Measurements from ENCODE around the gene STK11IP.

STK11IP gene

DNA sequence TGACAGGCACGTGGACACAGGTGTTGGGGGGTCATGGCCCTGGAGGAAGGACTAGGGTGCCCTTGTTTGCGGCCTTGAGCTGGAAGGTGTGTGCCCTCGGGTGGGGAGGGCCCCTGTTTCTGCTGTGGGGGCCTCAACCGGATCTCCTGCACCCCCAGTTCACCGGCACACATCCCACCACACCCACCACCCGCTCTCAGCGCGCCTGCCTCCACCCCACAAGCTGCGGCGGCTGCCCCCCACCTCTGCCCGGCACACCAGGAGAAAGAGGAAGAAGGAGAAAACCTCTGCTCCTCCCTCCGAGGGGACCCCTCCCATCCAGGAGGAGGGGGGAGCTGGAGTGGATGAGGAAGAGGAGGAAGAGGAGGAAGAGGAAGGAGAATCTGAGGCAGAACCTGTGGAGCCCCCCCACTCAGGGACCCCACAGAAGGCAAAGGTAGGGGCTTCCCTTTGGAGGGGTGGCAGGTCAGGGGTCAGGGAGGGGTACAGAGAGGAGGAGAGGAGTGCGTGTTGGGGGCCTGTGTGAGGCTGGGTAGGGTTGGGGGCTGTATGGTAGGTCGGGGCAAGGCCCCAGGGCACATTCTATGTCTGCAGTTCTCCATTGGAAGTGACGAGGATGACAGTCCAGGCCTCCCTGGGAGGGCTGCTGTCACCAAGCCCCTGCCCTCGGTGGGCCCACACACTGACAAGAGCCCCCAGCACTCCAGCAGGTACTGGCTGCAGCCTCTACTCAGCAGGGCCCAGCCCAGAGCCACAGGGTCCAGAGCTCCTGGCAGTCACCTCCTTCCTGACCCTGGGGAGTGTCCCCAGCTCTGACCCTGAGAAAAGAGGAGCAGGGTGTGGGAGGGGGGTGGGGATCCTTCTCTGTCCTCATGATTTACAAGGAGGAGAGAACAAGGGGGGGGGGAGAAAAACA, 31.6 kb downstream of the STK11IP start:
- Histone ChIP-seq H3K36me3 (ENCODE audit: control insufficient read depth, insufficient read depth, low read length) (no peaks in the 10 kb centered on the region), H3K4me1 (ENCODE audit: control insufficient read depth, insufficient read depth, low read length) (peaks cover 4% of the 10 kb centered on the region), H3K27me3 (ENCODE audit: control insufficient read depth, insufficient read depth, low read length) (peaks cover 33% of the 10 kb centered on the region), H3K9me3 (ENCODE audit: control insufficient read depth, low read length) (no peaks in the 10 kb centered on the region), H3K9ac (ENCODE audit: low read length) (no peak overlapping the region), H3K4me3 (ENCODE audit: low read length) (no peak overlapping the region)

GRCh38 chr2:219629976-219630695, 32.5 kb downstream of the STK11IP start:
- Histone ChIP-seq H3K36me3 (ENCODE audit: control insufficient read depth, insufficient read depth, low read length) (no peaks in the 10 kb centered on the region), H3K4me1 (ENCODE audit: control insufficient read depth, insufficient read depth, low read length) (peaks cover 4% of the 10 kb centered on the region), H3K27me3 (ENCODE audit: control insufficient read depth, insufficient read depth, low read length) (peaks cover 33% of the 10 kb centered on the region), H3K9ac (ENCODE audit: low read length) (no peak overlapping the region), H3K4me3 (ENCODE audit: low read length) (no peak overlapping the region), H3K9me3 (ENCODE audit: control insufficient read depth, low read length) (no peaks in the 10 kb centered on the region)

DNA sequence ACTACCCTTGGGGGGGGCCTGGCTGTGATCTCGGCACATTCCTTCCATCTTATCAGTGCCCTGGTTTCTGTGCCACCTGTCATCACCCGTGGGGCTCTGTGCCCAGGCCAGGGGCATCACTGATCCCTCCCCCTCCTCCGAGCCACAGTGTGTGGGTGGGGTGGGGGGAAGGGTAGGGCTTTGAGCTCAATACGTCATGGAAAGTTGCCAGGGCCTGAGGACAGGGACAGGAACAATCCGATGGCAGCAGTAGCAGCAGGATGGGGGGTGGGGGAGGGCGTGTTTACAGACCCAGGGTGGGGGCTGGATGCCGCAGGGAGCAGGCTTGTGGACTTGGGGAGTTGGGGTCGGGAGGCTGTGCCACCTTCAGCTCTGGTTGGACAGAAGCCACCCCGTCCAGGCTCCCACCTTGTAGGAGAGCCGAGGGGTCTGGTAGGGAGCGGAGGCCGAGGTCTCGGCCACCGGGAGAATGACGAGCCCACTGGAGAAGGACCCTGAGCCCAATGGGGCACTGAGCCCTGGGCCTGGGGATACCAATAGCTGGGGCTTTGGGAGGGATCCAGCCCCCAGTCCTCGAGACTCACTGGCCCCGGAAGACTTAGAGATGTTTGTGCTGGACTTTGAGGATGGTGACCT, 33.2 kb downstream of the STK11IP start:
- Histone ChIP-seq H3K36me3 (ENCODE audit: control insufficient read depth, insufficient read depth, low read length) (no peaks in the 10 kb centered on the region), H3K27me3 (ENCODE audit: control insufficient read depth, insufficient read depth, low read length) (peaks cover 33% of the 10 kb centered on the region)

GRCh38 chr2:219631406-219631891, 33.8 kb downstream of the STK11IP start:
- H3K9ac ChIP-seq (ENCODE audit: low read length): no peak overlapping the region
- H3K9me3 ChIP-seq (ENCODE audit: control insufficient read depth, low read length): no peaks in the 10 kb centered on the region
- peaks cover 31% of the 10 kb centered on the region for H3K27me3 ChIP-seq (ENCODE audit: control insufficient read depth, insufficient read depth, low read length)
- peaks cover 4% of the 10 kb centered on the region for H3K4me1 ChIP-seq (ENCODE audit: control insufficient read depth, insufficient read depth, low read length)
- H3K36me3 ChIP-seq (ENCODE audit: control insufficient read depth, insufficient read depth, low read length): no peaks in the 10 kb centered on the region
- no peak overlapping the region for H3K4me3 ChIP-seq (ENCODE audit: low read length)

More for the DNA sequence above, 33.2 kb downstream of the STK11IP start:
- Histone ChIP-seq H3K9ac (ENCODE audit: low read length) (no peak overlapping the region), H3K9me3 (ENCODE audit: control insufficient read depth, low read length) (no peaks in the 10 kb centered on the region), H3K4me1 (ENCODE audit: control insufficient read depth, insufficient read depth, low read length) (peaks cover 4% of the 10 kb centered on the region), H3K4me3 (ENCODE audit: low read length) (no peak overlapping the region)

GRCh38 chr2:219631904-219632759, 34.5 kb downstream of the STK11IP start:
- peaks cover 4% of the 10 kb centered on the region for H3K4me1 ChIP-seq (ENCODE audit: control insufficient read depth, insufficient read depth, low read length)
- no peak overlapping the region for H3K4me3 ChIP-seq (ENCODE audit: low read length)
- no peaks in the 10 kb centered on the region for H3K36me3 ChIP-seq (ENCODE audit: control insufficient read depth, insufficient read depth, low read length)
- H3K9me3 ChIP-seq (ENCODE audit: control insufficient read depth, low read length): no peaks in the 10 kb centered on the region
- H3K27me3 ChIP-seq (ENCODE audit: control insufficient read depth, insufficient read depth, low read length): peaks cover 24% of the 10 kb centered on the region
- H3K9ac ChIP-seq (ENCODE audit: low read length): no peak overlapping the region

- peaks cover 3% of the 10 kb centered on the region for H3K4me1 ChIP-seq (ENCODE audit: control insufficient read depth, insufficient read depth, low read length)
- H3K4me3 ChIP-seq (ENCODE audit: low read length): no peak overlapping the region
- peaks cover 21% of the 10 kb centered on the region for H3K27me3 ChIP-seq (ENCODE audit: control insufficient read depth, insufficient read depth, low read length)
- no peak overlapping the region for H3K9ac ChIP-seq (ENCODE audit: low read length)
- H3K9me3 ChIP-seq (ENCODE audit: control insufficient read depth, low read length): no peaks in the 10 kb centered on the region
- H3K36me3 ChIP-seq (ENCODE audit: control insufficient read depth, insufficient read depth, low read length): no peaks in the 10 kb centered on the region
These were observed 35.1 kb downstream of the STK11IP start for GRCh38 chr2:219632760-219633105.

- peaks cover 14% of the 10 kb centered on the region for H3K27me3 ChIP-seq (ENCODE audit: control insufficient read depth, insufficient read depth, low read length)
- no peaks in the 10 kb centered on the region for H3K36me3 ChIP-seq (ENCODE audit: control insufficient read depth, insufficient read depth, low read length)
These were observed 35.8 kb downstream of the STK11IP start for GRCh38 chr2:219633276-219634065.

GRCh38 chr2:219634171-219634940, 36.7 kb downstream of the STK11IP start:
- H3K9ac ChIP-seq (ENCODE audit: low read length): no peak overlapping the region
- no peak overlapping the region for H3K4me3 ChIP-seq (ENCODE audit: low read length)
- H3K4me1 ChIP-seq (ENCODE audit: control insufficient read depth, insufficient read depth, low read length): no peaks in the 10 kb centered on the region
- H3K27me3 ChIP-seq (ENCODE audit: control insufficient read depth, insufficient read depth, low read length): peaks cover 8% of the 10 kb centered on the region
- no peaks in the 10 kb centered on the region for H3K36me3 ChIP-seq (ENCODE audit: control insufficient read depth, insufficient read depth, low read length)
- no peaks in the 10 kb centered on the region for H3K9me3 ChIP-seq (ENCODE audit: control insufficient read depth, low read length)

More at GRCh38 chr2:219633276-219634065, 35.8 kb downstream of the STK11IP start:
- no peaks in the 10 kb centered on the region for H3K9me3 ChIP-seq (ENCODE audit: control insufficient read depth, low read length)
- no peak overlapping the region for H3K4me3 ChIP-seq (ENCODE audit: low read length)
- H3K4me1 ChIP-seq (ENCODE audit: control insufficient read depth, insufficient read depth, low read length): no peaks in the 10 kb centered on the region
- no peak overlapping the region for H3K9ac ChIP-seq (ENCODE audit: low read length)

DNA sequence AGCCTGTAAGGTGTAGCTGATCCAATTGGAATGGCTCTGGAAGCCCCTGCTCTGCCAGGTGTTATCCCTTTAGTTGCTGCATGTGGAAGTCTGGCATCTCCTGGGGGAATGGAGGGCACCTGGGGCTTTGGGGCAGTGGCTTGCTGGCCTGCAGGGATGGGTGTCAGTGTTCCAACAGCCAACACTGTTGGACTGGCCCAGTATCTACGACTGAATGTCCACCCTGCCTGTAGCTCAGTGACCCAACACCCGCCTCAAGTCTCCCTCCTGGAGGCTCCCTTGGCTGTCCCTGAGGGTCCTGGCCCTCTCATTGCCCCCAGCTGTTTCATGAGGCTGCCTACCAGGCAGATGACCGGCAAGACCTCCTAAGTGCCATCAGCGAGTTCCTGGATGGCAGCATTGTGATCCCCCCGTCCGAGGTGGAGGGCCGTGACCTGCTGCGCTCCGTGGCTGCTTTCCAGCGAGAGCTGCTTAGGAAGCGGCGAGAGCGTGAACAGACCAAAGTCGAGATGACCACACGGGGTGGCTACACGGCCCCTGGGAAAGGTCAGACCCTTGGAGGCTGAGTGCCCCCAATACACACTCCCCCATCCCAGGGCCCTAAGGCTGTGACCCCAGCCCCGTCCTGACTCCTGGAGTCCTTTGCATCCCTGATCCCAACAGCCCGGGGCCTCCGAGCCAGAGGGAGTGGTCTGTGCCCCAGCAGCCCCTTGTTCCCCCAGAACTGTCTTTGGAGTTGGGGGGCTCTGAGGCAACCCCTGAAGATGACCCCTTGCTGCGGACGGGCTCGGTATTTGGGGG, 37.5 kb downstream of the STK11IP start:
- Histone ChIP-seq H3K4me1 (ENCODE audit: control insufficient read depth, insufficient read depth, low read length) (no peaks in the 10 kb centered on the region), H3K4me3 (ENCODE audit: low read length) (no peak overlapping the region), H3K36me3 (ENCODE audit: control insufficient read depth, insufficient read depth, low read length) (no peaks in the 10 kb centered on the region), H3K9ac (ENCODE audit: low read length) (no peak overlapping the region), H3K27me3 (ENCODE audit: control insufficient read depth, insufficient read depth, low read length) (peaks cover under 1% of the 10 kb centered on the region), H3K9me3 (ENCODE audit: control insufficient read depth, low read length) (no peaks in the 10 kb centered on the region)

All from mucosa of stomach (tissue), 1 donor.